GM19193 (cell line): ENCODE data around the gene COPE.

ENCODE experiments used
- POLR2A ChIP-seq: IDR thresholded peaks from 4 replicates; pipeline ENCODE4 v1.6.1; 2011; ENCODE audit not compliant: insufficient read depth, insufficient read length; ENCODE audit errors: extremely low read depth

Gene COPE

GRCh38 chr19:18922228-18922985 lies 3.2 kb upstream of the COPE start:
- TF ChIP-seq POLR2A: no peak

GRCh38 chr19:18921593-18921992 lies 2.4 kb upstream of the COPE start:
- no peak for TF ChIP-seq POLR2A

- no peak for TF ChIP-seq POLR2A
These were observed 1.2 kb upstream of the COPE start for GRCh38 chr19:18920400-18920799.

GRCh38 chr19:18919900-18920214 lies 670 bp upstream of the COPE start:
- no peak for TF ChIP-seq POLR2A

- no peak for TF ChIP-seq POLR2A
These were observed 3.5 kb downstream of the COPE start for GRCh38 chr19:18915639-18916038.

- TF ChIP-seq POLR2A: no peak
These were observed 5.7 kb downstream of the COPE start for GRCh38 chr19:18913466-18913865.

- no peak for TF ChIP-seq POLR2A
These were observed 6.3 kb downstream of the COPE start for GRCh38 chr19:18912933-18913332.

GRCh38 chr19:18910801-18911436 lies 8.3 kb downstream of the COPE start:
- TF ChIP-seq POLR2A: no peak

GRCh38 chr19:18910010-18910409 lies 9.2 kb downstream of the COPE start:
- no peak for TF ChIP-seq POLR2A

GRCh38 chr19:18908917-18909619 lies 10.1 kb downstream of the COPE start:
- TF ChIP-seq POLR2A: no peak

GRCh38 chr19:18906605-18907519 lies 12.3 kb downstream of the COPE start:
- no peak for TF ChIP-seq POLR2A

- TF ChIP-seq POLR2A: no peak
These were observed 13.5 kb downstream of the COPE start for GRCh38 chr19:18905513-18906236.

- no peak for TF ChIP-seq POLR2A
These were observed 14.1 kb downstream of the COPE start for GRCh38 chr19:18905058-18905456.

- TF ChIP-seq POLR2A: no peak
These were observed 14.7 kb downstream of the COPE start for GRCh38 chr19:18904334-18905057.
